NCI-H146 (cell line): ENCODE data around the gene VEZT.
A peak's percentile ranks its signal among the peaks of the same experiment; 100 is the strongest.

Source experiments
- DNase-seq: peaks from one replicate; lab custom pipeline; 2025; lab: John Stamatoyannopoulos, UW

Gene VEZT

GRCh38 chr12:95200128-95200894 is 17.3 kb upstream of the VEZT start:
- DNase-seq = no peak

- DNase-seq = no peak
These were observed 16.4 kb upstream of the VEZT start for GRCh38 chr12:95201056-95201670.

GRCh38 chr12:95202691-95203486 is 14.7 kb upstream of the VEZT start:
- no peak for DNase-seq

GRCh38 chr12:95203487-95204030 is 14.0 kb upstream of the VEZT start:
- no peak for DNase-seq

- DNase-seq = no peak
These were observed 13.3 kb upstream of the VEZT start for GRCh38 chr12:95204141-95204866.

GRCh38 chr12:95205016-95205624 is 12.5 kb upstream of the VEZT start:
- no peak for DNase-seq

GRCh38 chr12:95205685-95206084 is 11.9 kb upstream of the VEZT start:
- no peak for DNase-seq

- DNase-seq = no peak
These were observed 10.7 kb upstream of the VEZT start for GRCh38 chr12:95206916-95207315.

GRCh38 chr12:95207407-95207806 is 10.2 kb upstream of the VEZT start:
- no peak for DNase-seq

GRCh38 chr12:95208678-95209077 is 8.9 kb upstream of the VEZT start:
- no peak for DNase-seq

GRCh38 chr12:95212586-95212985 is 5.0 kb upstream of the VEZT start:
- no peak for DNase-seq

- DNase-seq = no peak
These were observed 4.5 kb upstream of the VEZT start for GRCh38 chr12:95213119-95213518.

- DNase-seq = no peak
These were observed 3.7 kb upstream of the VEZT start for GRCh38 chr12:95213928-95214327.

GRCh38 chr12:95214466-95214865 is 3.1 kb upstream of the VEZT start:
- DNase-seq = no peak

- no peak for DNase-seq
These were observed 1.7 kb upstream of the VEZT start for GRCh38 chr12:95215949-95216348.

GRCh38 chr12:95216711-95217376 is 763 bp upstream of the VEZT start:
- peak; percentile 59 for DNase-seq

GRCh38 chr12:95218150-95219133 is 835 bp downstream of the VEZT start:
- DNase-seq = peak; percentile 72

- DNase-seq = no peak
These were observed 2.6 kb downstream of the VEZT start for GRCh38 chr12:95220190-95220589.

- DNase-seq = no peak
These were observed 3.1 kb downstream of the VEZT start for GRCh38 chr12:95220726-95221125.
